Measurements from ENCODE around the gene RHOV.

The RHOV gene

DNA sequence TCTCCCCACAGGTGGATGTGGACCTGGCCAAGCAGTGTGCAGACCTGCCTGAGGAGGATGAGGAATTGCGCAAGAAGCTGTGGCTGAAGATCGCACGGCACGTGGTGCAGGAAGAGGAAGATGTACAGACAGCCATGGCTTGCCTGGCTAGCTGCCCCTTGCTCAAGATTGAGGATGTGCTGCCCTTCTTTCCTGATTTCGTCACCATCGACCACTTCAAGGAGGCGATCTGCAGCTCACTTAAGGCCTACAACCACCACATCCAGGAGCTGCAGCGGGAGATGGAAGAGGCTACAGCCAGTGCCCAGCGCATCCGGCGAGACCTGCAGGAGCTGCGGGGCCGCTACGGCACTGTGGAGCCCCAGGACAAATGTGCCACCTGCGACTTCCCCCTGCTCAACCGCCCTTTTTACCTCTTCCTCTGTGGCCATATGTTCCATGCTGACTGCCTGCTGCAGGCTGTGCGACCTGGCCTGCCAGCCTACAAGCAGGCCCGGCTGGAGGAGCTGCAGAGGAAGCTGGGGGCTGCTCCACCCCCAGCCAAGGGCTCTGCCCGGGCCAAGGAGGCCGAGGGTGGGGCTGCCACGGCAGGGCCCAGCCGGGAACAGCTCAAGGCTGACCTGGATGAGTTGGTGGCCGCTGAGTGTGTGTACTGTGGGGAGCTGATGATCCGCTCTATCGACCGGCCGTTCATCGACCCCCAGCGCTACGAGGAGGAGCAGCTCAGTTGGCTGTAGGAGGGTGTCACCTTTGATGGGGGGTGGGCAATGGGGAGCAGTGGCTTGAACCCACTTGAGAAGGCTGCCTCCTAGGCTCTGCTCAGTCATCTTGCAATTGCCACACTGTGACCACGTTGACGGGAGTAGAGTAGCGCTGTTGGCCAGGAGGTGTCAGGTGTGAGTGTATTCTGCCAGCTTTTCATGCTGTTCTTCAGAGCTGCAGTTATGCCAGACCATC, 28.8 kb upstream of the RHOV start:
- DNase-seq, result no peak

- no peak for DNase-seq
These were observed 27.0 kb upstream of the RHOV start for GRCh38 chr15:40901053-40901443.

GRCh38 chr15:40900256-40901052, 26.4 kb upstream of the RHOV start:
- no peak for DNase-seq

DNA sequence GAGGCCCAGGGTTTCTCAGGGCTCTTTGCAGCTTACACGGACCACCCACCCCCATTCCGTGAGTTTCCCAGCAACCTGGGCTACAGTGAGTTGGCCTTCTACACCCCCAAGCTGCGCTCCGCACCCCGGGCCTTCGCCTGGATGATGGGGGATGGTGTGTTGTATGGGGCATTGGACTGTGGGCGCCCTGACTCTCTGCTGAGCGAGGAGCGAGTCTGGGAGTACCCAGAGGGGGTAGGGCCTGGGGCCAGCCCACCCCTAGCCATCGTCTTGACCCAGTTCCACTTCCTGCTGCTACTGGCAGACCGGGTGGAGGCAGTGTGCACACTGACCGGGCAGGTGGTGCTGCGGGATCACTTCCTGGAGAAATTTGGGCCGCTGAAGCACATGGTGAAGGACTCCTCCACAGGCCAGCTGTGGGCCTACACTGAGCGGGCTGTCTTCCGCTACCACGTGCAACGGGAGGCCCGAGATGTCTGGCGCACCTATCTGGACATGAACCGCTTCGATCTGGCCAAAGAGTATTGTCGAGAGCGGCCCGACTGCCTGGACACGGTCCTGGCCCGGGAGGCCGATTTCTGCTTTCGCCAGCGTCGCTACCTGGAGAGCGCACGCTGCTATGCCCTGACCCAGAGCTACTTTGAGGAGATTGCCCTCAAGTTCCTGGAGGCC, 25.6 kb upstream of the RHOV start:
- DNase-seq, result no peak

- DNase-seq, result peak; percentile 28
These were observed 20.8 kb upstream of the RHOV start for GRCh38 chr15:40894681-40895448.

DNA sequence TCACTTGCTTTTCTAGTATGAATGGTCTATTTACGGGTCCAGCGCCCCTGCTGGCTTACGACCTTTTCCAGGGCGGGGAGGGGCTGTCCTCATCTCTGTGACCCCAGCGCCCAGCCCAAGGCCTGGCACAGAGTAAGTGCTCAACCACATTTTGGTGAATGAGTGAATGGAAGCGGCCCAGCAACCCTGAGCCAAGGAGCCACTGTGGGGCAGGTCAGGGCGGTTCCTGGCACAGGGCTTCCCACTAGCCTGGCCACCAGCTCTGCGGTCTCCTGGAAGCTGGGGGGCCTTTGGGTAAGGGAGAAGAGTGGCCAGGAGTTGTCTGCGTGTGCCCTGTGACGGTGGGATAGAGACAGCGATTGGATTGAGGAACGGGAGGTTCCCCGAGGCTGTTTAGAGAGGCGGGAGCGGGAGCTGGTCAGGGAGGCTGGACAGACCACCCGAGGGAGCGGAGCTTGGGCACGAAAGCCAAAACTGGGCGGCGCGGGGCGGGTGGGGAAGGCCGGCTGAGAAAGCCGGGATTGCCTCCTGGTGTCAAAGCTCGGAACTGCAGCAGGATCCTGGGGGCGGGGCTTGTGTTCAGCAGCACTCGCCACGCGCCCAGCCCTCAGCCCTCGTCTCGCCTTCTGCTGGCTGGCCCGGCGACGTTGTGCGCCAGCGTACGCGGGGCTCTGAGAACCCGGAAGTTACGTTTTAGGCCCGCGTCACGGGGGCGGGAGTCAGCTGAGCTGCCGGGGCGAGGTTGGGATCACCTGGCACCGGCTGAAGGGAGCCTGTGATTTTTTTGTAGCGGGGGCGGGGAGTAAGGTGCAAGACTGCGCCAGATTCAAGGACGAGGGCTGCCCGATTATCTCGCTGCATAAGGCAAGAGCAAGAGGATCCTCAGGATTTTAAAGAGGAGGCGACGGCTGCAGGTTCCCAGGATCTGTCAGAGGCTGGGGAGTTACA, 20.0 kb upstream of the RHOV start, which contains the start of gene VPS18:
Gene VPS18 (plus strand): TSS at position 718 of the 948 bp plus-strand sequence. CDS start 319 bp downstream, outside the sequence.
- peak; percentile 95 for DNase-seq

DNA sequence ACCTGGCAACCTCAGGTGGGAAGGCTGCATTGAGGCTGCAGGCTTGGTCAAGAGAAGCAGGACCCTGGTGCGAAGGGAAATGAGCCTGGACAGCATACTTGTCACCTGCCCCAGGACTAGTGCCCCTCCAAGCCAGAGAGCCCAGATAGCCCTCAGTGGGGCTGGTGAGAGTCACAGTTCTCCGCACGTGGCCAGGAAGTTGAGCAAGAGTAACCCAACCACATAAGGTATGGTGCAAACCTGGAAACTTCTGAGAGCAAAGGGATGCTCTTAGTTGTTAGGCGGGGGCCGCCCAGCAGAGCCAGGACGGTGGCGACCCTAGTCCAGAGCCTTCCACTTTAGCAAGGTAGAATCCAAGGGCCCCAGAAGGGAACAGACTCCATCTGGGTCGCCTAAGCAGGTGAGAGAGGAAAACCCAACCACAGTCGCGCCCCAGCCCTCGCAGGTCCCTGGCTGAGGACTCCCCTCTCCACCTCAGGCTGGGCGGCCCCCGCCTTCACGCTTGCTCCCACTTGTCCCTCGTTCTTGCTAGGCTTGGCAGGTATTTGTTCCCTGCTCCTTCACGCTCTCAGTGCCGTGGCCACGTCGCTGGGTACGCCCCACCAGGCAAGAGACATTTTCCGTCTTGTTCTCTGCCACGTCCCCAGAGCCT, 19.1 kb upstream of the RHOV start:
- DNase-seq, result no peak

DNA sequence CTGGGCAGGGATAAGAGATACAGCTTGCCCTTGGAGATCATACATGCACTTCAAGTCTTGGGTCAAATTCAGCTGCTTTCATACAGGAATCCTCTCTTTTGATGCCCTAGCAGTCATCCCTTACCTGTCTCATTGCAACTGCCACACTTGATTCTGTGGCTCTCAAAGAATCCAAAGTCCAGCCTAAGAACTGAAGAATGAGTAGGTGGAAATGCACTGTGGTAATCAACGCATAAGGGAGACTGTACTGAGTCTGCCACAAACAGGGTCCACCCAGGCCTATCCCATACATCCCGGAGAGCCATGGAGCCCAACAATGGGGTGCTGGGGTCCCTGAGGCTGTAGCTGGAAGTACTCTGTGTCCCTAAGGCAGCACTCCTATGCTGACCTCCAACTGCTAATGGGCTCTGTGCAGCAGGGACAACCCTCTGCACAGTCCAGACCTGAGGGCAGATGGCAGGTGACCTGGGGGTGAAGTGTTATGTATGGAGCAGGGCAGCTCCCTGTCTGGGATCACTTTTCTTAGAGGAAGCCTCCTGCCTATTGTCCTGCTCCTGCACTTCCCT, 18.5 kb upstream of the RHOV start:
- no peak for DNase-seq

- DNase-seq, result peak; percentile 49
These were observed 17.9 kb upstream of the RHOV start for GRCh38 chr15:40891810-40892446.

GRCh38 chr15:40891138-40891537, 17.1 kb upstream of the RHOV start:
- no peak for DNase-seq

GRCh38 chr15:40889112-40889511, 15.1 kb upstream of the RHOV start:
- no peak for DNase-seq

DNA sequence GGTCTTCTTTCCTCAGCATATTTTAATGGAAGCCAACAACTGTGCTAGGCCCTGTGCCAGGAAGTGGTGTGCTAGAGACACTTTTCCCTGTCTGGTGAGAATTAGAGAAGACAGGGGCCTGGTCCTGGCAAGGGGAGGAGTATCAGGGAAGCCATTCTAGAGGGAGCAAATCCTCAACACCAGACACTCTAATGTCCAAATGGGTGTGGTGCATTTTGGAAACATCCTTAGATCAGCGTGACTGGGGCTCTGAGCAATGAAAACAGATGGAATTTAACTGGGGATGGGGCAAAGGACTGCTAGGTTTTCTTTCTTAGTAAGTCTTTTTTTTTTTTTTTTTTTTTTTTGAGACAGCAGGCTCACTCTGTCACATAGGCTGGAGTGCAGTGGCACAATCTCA, 12.6 kb upstream of the RHOV start:
- DNase-seq, result no peak

GRCh38 chr15:40881351-40881750, 7.3 kb upstream of the RHOV start:
- DNase-seq, result no peak

GRCh38 chr15:40879609-40880008, 5.6 kb upstream of the RHOV start:
- DNase-seq, result no peak

DNA sequence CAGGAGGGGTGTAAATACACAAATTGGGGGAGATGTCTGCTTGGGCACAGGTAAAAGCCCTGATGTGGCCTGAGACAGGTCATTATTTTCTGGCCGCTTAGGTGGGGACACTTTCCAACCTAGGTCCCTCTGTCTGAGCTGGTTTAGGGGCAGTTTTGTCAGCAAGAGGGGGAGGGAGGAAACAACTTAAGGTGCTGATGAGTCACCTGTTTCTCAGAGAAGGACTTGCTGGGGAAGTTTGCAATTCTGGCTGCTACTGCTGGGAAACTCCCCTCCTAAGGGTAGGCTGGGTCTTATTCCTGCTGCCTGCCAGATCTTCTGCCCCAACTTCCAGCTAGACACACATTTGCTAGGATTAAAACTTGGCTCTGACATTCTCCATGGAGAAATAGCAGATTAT, 4.8 kb upstream of the RHOV start:
- DNase-seq, result no peak

- no peak for DNase-seq
These were observed 3.7 kb upstream of the RHOV start for GRCh38 chr15:40877694-40878093.

DNA sequence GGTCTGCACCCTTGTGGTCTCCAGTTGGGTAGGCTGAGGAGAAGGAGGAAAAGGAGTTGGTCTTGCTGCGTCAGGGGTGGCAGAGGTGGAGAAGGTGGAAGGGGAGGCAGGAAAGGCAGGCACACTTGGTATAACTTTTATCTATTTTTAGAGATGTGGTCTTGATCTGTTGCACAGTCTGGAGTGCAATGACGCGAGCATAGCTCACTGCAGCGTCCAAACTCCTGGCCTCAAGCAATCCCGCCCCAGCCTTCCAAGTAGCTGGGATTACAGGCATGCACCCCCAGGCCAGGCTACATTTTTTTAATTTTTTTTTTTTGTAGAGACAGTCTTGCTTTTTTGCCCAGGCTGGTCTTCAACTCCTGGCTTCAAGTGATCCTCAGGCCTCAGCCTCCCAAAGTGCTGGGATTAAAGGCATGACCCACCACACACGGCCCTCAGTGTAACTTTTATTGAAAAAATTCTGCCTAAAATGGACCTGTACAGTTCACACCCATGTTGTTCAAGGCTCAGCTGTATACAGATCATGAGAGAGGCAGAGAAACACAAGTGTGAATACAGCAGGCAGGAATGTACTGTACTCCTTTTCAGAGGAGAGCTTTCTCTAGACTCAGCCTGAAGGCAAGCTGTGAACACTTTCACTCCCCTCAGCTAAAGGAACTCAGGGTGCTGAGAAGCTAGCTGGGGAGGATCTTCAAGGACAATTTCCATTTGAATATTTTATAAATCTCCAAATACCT, 2.1 kb upstream of the RHOV start:
- DNase-seq, result no peak

GRCh38 chr15:40872791-40873693, 992 bp downstream of the RHOV start:
- no peak for DNase-seq
